ENCODE measurements around the gene EPB41L2.
A peak's percentile ranks its signal among the peaks of the same experiment; 100 is the strongest.
"Not testable (repeated sequence)": the region's sequence is repeated elsewhere in the genome, so short reads cannot be mapped to it uniquely, and the experiment has no call there.

EPB41L2 gene

DNA sequence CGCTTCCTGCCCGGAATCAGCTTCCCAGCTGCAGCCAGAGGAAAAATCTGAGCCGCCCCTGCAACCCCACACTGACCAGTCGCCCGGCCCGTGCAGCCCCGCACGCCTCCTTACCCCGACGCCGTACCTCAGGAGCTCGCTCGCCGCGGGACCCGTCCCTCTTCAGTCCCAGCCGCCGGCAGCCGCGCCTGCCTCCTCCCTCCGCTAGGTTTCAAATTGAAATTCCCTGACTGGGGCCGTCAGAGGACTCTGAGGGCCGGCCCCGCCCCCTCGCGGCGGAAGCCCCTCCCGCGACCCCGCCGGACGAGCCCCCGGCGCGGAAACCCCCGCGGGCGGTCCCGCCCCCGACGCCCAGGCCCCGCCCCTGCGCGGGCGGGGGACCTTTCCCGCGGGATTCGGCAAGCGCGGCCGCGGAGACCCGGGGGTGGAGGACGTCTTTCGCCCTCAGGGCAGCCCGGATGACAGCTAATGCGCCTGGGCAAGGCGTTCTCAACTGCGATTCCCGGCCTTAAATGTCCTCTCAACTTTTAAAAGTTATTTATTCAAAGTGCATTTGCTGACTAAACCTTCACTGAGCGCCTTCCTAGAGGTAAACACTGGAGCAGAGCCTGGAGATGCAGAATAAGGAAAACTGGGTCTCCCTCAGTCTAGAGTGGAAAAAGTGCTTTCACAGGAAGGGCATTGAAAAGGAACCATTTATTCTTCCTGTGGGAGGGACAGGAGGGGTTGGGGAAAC is at the start of gene EPB41L2:
Gene EPB41L2, minus strand, starts transcription at position 218 of the 736 bp plus-strand sequence. CDS start 106,760 bp downstream, outside the sequence.
- DNase-seq: peak; percentile 87

GRCh38 chr6:131112249-131112648 is 49.2 kb upstream of the EPB41L2 start:
- no peak for DNase-seq

DNA sequence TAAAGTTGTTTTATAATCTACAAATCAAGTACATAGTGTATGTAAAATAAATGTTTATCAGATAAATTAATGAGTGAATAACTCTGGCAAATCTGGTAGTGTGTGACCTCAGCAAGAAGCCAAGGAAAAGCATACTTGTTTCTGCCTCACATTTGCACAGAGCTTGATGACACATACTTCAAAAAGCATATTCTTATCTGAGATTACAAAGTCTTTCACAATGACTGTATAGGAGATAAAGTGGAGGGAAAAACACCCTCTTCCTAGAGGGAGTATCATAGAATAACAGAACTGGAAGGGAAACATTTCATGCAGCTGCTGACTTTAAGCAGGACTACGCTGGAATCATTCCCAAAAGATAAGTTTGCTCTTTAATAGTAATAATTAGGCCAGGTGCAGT is 44.1 kb upstream of the EPB41L2 start:
- no peak for DNase-seq

- DNase-seq: no peak
These were observed 40.9 kb upstream of the EPB41L2 start for GRCh38 chr6:131103901-131104300.

DNA sequence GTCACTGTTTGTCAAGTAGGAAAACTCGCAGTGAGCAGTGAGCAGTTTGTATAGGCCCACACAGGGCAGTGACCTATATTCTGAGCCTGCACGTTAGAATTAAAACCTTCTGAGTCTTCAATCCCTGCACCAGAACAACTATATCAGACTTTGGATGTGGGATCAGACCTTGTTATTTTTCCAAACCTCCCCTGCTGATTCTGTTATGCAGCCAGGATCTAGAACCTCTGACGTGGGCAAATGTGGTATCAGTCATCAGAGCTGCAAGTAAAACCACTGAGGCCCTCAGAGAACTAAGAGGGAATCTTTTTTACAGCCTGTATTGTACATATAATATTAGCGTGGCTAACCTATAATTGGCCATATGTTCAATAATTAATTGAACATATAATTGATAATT is 40.3 kb upstream of the EPB41L2 start:
- DNase-seq: no peak

- DNase-seq: no peak
These were observed 39.1 kb upstream of the EPB41L2 start for GRCh38 chr6:131101911-131102680.

DNA sequence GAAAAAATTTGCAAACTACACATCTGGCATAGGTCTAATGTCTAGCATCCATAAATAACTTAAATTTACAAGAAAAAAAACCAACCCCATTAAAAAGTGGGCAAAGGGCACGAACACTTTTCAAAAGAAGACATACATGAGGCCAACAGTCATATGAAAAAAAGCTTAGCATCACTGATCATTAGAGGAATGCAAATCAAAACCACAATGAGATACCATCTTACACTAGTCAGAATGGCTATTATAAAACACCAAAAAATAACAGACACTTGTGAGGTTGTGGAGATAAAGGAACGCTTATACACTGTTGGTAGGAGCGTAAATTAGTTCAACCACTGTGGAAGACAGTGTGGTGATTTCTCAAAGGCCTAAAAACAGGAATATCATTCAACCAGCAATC is 33.7 kb upstream of the EPB41L2 start:
- DNase-seq: no peak

- no peak for DNase-seq
These were observed 30.3 kb upstream of the EPB41L2 start for GRCh38 chr6:131093334-131093733.

GRCh38 chr6:131091944-131092343 is 28.9 kb upstream of the EPB41L2 start:
- not testable (repeated sequence) for DNase-seq

DNA sequence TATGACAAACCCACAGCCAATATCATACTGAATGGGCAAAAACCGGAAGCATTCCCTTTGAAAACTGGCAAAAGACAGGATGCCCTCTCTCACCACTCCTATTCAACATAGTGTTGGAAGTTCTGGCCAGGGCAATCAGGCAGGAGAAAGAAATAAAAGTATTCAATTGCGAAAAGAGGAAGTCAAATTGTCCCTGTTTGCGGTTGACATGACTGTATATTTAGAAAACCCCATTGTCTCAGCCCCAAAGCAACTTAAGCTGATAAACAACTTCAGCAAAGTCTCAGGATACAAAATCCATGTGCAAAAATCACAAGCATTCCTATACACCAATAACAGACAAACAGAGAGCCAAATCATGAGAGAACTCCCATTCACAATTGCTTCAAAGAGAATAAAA is 27.3 kb upstream of the EPB41L2 start:
- not testable (repeated sequence) for DNase-seq

DNA sequence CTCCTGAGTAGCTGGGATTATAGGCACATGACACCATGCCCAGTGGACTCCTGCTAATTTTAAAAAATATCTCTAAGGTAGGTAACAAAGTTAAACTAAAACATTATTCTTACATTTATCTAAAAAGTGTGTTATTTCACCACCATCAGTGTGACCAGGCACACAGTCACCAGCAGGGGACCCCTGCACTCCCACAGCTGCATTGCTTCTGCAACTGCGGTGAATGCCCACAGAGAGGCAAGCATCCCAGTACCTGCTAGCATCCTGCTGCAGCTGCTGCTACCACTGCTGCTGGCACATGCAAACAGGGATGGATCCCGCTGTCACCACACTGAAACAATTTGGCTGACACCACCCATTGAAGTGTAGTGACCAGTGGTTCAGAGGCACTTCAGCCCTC is 21.9 kb upstream of the EPB41L2 start:
- DNase-seq: no peak

DNA sequence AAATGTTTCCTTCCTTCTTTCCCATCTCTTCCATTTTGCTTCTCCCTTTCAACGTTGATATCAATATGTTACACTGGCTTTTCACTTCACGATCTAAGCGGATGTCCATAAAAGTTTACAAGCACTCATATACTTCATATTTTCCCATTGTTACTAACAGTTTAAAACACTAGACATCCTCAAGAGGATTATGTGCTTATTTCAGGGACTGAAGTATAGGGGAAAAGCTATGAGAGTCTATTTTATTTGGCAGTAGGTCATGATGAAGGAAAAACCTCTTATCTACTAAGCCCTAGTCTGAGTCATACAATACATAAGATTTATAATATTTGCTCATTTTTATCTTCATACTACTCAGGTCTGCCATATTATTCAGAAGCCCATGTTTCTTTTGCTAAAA is 20.6 kb upstream of the EPB41L2 start:
- DNase-seq: no peak

GRCh38 chr6:131082335-131082734 is 19.3 kb upstream of the EPB41L2 start:
- DNase-seq: no peak

DNA sequence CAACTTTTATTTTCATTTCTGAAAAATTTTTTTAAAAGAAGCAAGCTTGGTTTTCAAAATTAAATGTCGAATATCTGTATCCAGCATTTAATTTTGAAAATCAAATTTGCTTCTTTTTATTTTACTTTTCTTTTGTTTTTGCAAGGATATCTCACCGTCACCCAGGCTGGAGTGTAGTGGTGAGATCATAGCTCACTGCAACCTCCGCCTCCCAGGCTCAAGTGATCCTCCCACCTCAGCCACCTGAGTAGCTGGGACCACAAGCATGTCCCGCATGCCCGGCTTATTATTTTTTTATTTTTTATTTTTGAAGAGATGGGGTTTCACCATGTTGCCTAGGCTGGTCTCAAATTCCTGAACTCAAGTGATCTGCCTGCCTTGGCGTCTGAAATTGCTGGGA is 17.0 kb upstream of the EPB41L2 start:
- DNase-seq: no peak

DNA sequence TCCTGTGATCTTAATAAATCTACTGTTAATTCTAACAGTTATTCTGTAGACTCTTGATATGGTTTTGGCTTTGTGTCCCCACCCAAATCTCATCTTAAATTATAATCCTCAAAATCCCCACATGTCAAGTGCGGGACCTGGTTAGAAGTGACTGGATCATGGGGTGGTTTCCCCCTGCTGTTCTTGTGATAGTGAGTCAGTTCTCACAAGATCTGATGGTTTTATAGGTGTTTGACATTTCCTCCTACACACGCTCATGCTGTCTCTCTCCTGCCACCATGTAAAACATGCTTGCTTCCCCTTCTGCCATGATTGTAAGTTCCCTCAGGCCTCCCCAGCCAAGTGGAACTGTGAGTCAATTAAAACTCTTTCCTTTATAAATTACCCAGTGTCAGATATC is 10.5 kb upstream of the EPB41L2 start:
- no peak for DNase-seq

DNA sequence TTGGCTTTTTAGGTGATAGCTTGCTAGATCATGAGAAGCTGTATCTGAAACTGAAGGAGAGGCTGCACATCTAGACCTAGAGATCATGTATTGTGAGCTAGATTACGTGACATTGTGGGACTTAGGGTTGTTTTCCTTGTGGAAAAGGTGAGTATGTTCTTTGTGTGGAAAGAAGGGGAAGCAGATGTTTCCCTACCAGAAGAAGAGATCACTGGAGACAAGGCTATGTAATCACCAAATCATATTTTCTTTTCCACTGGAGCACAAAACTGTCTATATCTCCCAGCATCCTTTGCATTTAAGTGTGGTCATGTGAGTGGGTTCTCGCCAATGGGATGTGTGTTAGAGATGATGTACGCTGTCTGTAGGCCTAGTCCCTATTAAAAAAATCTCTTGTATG is 7.0 kb upstream of the EPB41L2 start:
- no peak for DNase-seq

- no peak for DNase-seq
These were observed 5.1 kb upstream of the EPB41L2 start for GRCh38 chr6:131068165-131068564.

- no peak for DNase-seq
These were observed 4.5 kb upstream of the EPB41L2 start for GRCh38 chr6:131067521-131067920.

- DNase-seq: no peak
These were observed 2.8 kb upstream of the EPB41L2 start for GRCh38 chr6:131065824-131066171.

DNA sequence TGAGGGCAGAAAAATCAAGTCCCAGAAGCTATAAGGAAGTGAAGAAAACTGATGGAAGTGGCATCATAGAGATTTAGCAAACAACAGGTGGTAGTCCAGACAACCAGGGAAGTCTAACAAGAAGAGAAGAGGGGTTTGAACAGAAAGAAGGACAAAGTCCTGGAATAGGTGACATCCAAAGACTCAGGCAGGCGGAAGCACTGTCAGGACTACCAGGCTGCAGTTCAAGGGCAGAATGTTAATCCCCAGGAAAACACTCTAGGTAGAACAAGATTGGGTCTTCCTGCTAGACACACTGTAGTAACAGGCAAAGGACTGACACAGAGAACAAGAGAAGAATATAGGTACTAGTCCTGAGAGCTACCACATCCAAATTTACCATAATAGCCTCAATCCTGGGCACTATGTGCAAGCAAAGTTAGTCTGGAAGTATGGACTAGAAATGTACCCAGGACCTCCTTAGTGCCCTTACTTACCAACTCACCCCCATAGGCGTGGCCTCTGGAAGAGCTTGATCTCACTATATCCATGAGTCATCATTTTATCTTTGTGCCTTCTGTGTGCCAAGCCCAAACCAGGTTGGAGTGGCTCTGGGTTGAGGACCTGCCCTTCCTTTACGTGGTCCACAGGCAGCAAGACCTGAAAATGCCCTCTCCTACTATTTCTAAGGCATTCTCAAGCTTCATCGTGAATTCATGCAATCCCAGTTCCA is 2.2 kb upstream of the EPB41L2 start:
- DNase-seq: no peak

- DNase-seq: no peak
These were observed 773 bp upstream of the EPB41L2 start for GRCh38 chr6:131063764-131064272.

GRCh38 chr6:131062241-131063027 is 611 bp downstream of the EPB41L2 start:
- DNase-seq: peak; percentile 18

DNA sequence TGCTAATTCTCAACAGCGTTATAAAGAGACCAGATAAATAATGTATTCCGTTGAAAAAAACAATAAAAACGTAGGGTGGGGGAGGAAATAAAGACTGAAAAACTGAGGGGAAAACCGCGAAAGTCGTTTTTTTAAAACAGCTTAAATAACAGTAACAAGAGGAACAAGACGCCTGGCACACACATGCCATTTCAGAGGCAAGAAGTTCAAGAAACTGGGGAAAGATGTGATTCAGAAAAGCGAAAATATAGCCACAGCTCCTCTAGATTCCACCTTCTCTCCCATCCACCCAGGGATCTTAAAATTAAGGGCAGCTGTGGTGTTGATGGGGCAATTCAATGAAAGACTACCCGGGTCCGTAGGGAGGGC is 1.3 kb downstream of the EPB41L2 start:
- no peak for DNase-seq

Measured in CD4-positive, alpha-beta T cell treated with Interleukin-17A for 1 hour (primary cell).